CD4-positive, alpha-beta T cell (primary cell): Measurements from ENCODE around the gene HOXA3. TPM values are rescaled to one million over a fixed set of nuclear protein-coding genes. Genes with fewer than 3 reads are reported as not detected.

Source experiments
- ATAC-seq: fragments of 200-7000 bp; cut with Tn5 transposase; one replicate; pipeline ENCODE4 v1.10.0; 2022; ENCODE audit warnings: mild to moderate bottlenecking; ENCODE audit not compliant: poor library complexity
- CTCF ChIA-PET: fragments of 350-600 bp; sonication (Branson Sonifier 250); formaldehyde crosslinking; loops from one replicate; lab custom pipeline; 2021; ENCODE audit warnings: antibody characterized with exemption, inconsistent platforms; lab: Charles Lee
- POLR2A ChIA-PET: fragments of 350-600 bp; sonication (Branson Sonifier 250); formaldehyde crosslinking; loops from one replicate; lab custom pipeline; 2021; ENCODE audit warnings: antibody characterized with exemption, inconsistent platforms; lab: Charles Lee
- DNase-seq, 14 experiments: peaks; one replicate each; pipeline ENCODE4 v3.0.0-alpha.2; 2013 to 2020; ENCODE audit warnings: mixed read lengths in 2 of 14
- H3K27ac ChIP-seq, 2 donors: one replicate each; pipeline versions ENCODE4 v1.5.1 to v1.7.0; 2013; ENCODE audit warnings: low read length in 2 of 2, low read depth in 1 of 2, mild to moderate bottlenecking in 1 of 2
- H3K27me3 ChIP-seq, 2 experiments: 1 replicate in 1 of 2; 2 replicates in 1 of 2; pipeline versions ENCODE4 v1.6.1 to v1.7.0; 2013; ENCODE audit warnings: low read length in 2 of 2, control low read depth in 1 of 2, mild to moderate bottlenecking in 1 of 2, moderate library complexity in 1 of 2; ENCODE audit not compliant: insufficient read depth in 2 of 2, control insufficient read depth in 1 of 2
- H3K36me3 ChIP-seq: one replicate; pipeline ENCODE4 v1.6.1; 2013; ENCODE audit warnings: low read length, control low read depth; ENCODE audit not compliant: insufficient read depth
- H3K4me1 ChIP-seq: one replicate; pipeline ENCODE4 v1.6.1; 2013; ENCODE audit warnings: low read length, control low read depth; ENCODE audit not compliant: insufficient read depth
- H3K4me3 ChIP-seq: one replicate; pipeline ENCODE4 v1.5.1; 2013; ENCODE audit warnings: mild to moderate bottlenecking, low read length, moderate library complexity
- H3K9me3 ChIP-seq, 2 experiments: 1 replicate in 1 of 2; 2 replicates in 1 of 2; pipeline versions ENCODE4 v1.6.1 to v1.7.0; 2013; ENCODE audit warnings: low read length in 2 of 2, mild to moderate bottlenecking in 2 of 2, control low read depth in 1 of 2, moderate library complexity in 1 of 2; ENCODE audit not compliant: control insufficient read depth in 1 of 2, insufficient read depth in 1 of 2
- H3K27ac Mint-ChIP-seq: one replicate; pipeline ENCODE4 v1.8.0; 2020; ENCODE audit warnings: mixed read lengths
- H3K27me3 Mint-ChIP-seq: one replicate; pipeline ENCODE4 v1.8.0; 2021; ENCODE audit warnings: mixed read lengths
- H3K36me3 Mint-ChIP-seq: one replicate; pipeline ENCODE4 v1.8.0; 2021; ENCODE audit warnings: low read depth, mixed read lengths
- H3K4me1 Mint-ChIP-seq: one replicate; pipeline ENCODE4 v1.8.0; 2021; ENCODE audit warnings: low read depth, mixed read lengths
- H3K4me3 Mint-ChIP-seq: one replicate; pipeline ENCODE4 v1.8.0; 2020; ENCODE audit warnings: mild to moderate bottlenecking, mixed read lengths
- H3K9me3 Mint-ChIP-seq: one replicate; pipeline ENCODE4 v1.8.0; 2020; ENCODE audit warnings: mixed read lengths
- intact Hi-C, 2 experiments: fragments of 100-400 bp; cut with DNase I in 1 of 2; cut with micrococcal nuclease in 1 of 2; formaldehyde crosslinking; loops; one replicate each; pipeline versions ENCODE4 v1.15.1 to v1.9.0; 2023 to 2025; cut with DNase I, micrococcal nuclease
- total RNA-seq, 174 experiments: library from RNA in 2 of 174; stranded (reverse) in 2 of 174; gene quantifications; one replicate each; pipeline ENCODE4 v1.2.3 and lab custom pipeline; 2021 to 2026
- TF ChIP-seq, protein P1 (sequence below): fragments of 200-600 bp; IDR thresholded peaks from one replicate; pipeline ENCODE4 v1.8.0; 2022; ENCODE audit warnings: antibody characterized with exemption, mild to moderate bottlenecking

Gene HOXA3
- total RNA-seq, 2 experiments from 2014 or later, result not detected

DNA sequence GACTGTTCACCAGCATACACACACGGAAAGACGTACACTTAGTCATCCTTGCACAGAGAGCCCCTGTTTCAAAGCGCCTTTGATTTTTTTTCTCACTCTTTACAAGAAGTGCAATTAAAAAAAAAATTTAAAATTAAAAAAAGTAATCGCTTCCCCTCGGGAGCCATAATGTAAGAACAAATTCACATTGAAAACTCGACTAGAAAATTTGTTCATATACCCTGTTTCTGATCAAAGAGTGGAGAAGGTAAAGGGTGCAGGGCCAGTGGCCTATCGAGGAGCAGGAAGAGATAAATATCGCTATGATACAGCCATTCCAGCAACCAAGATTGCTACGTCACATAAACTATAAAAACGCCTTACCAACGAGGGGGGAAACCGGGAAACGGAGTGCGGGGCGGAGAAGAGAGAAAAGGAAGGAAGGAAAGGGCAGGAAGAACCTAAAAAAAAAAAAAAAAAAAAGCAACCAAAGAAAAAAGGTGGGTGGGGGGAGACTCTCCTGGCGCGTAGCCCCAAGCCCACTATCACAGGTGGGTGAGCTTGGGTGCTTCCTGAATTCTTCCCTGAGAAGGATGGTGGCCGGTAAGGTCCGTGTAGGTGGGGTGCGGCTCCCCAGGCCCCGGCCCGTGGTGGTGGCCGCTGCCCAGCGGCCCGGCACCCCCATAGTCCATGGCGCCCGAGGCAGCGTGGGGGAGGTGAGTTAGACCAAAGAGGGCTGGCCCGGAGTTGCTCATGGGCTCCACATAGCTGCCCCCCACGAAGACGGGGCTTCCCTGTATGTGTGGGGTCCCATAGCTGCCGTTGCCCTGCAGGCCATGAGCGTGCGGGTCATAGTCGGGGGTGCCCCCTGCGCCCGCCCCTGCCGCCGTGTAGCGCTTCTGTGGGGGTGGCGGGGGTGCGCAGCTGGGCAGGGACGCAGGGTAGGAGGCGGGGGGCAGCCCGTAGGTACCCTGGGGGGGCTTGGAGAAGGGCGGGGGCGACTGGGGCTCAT lies 44.7 kb downstream of the HOXA3 start:
- H3K36me3 Mint-ChIP-seq, result no peaks in the 10 kb centered on the region
- peaks cover 4% of the 10 kb centered on the region for H3K4me1 ChIP-seq
- H3K27ac Mint-ChIP-seq, result no peak overlapping the region
- intact Hi-C loops, result no loop called here
- TF ChIP-seq, protein P1, sequence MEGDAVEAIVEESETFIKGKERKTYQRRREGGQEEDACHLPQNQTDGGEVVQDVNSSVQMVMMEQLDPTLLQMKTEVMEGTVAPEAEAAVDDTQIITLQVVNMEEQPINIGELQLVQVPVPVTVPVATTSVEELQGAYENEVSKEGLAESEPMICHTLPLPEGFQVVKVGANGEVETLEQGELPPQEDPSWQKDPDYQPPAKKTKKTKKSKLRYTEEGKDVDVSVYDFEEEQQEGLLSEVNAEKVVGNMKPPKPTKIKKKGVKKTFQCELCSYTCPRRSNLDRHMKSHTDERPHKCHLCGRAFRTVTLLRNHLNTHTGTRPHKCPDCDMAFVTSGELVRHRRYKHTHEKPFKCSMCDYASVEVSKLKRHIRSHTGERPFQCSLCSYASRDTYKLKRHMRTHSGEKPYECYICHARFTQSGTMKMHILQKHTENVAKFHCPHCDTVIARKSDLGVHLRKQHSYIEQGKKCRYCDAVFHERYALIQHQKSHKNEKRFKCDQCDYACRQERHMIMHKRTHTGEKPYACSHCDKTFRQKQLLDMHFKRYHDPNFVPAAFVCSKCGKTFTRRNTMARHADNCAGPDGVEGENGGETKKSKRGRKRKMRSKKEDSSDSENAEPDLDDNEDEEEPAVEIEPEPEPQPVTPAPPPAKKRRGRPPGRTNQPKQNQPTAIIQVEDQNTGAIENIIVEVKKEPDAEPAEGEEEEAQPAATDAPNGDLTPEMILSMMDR, result no peak
- no peak overlapping the region for H3K27ac ChIP-seq
- H3K9me3 Mint-ChIP-seq, result no peaks in the 10 kb centered on the region
- H3K4me3 ChIP-seq, result no peak overlapping the region
- ATAC-seq (no peak), DNase-seq (no peak)
- H3K4me3 Mint-ChIP-seq, result no peak overlapping the region
- ChIA-PET CTCF (no interaction called here), POLR2A (no interaction called here)
- H3K27me3 Mint-ChIP-seq, result peaks cover 54% of the 10 kb centered on the region
- H3K9me3 ChIP-seq, result peaks cover 0 to 21% of the 10 kb centered on the region in 2 experiments
- peaks cover 32 to 36% of the 10 kb centered on the region in 2 experiments for H3K27me3 ChIP-seq
- H3K36me3 ChIP-seq, result no peaks in the 10 kb centered on the region
- H3K4me1 Mint-ChIP-seq, result peaks cover 12% of the 10 kb centered on the region

DNA sequence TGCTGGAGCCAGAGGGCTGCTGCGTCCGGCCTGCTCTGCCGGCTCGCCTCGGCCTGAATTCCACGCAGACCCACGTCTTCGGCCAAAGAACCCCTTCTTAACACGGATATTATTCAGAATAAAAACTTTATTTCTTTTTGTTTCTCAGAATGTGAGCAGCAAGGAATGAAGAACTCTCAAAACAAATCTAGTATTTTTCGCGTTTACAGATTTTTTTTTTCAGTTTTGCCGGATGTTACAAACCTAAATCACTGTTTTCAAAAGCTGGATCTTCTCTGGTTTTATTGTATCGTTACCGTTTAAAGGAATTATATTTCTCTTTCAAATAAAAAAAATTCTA lies 45.5 kb downstream of the HOXA3 start:
- ChIA-PET CTCF (no interaction called here), POLR2A (no interaction called here)
- no peaks in the 10 kb centered on the region for H3K9me3 Mint-ChIP-seq
- ATAC-seq, result no peak
- no peaks in the 10 kb centered on the region for H3K36me3 Mint-ChIP-seq
- H3K36me3 ChIP-seq, result no peaks in the 10 kb centered on the region
- peaks cover 38 to 44% of the 10 kb centered on the region in 2 experiments for H3K27me3 ChIP-seq
- H3K4me1 Mint-ChIP-seq, result peaks cover 18% of the 10 kb centered on the region
- intact Hi-C loops, result no loop called here
- H3K9me3 ChIP-seq, result peaks cover 0 to 21% of the 10 kb centered on the region in 2 experiments
- no peak overlapping the region for H3K4me3 ChIP-seq
- H3K27ac ChIP-seq, result no peak overlapping the region
- H3K27ac Mint-ChIP-seq, result no peak overlapping the region
- no peak for DNase-seq
- TF ChIP-seq, protein P1, result no peak
- H3K4me1 ChIP-seq, result peaks cover 11% of the 10 kb centered on the region
- H3K27me3 Mint-ChIP-seq, result peaks cover 58% of the 10 kb centered on the region
- H3K4me3 Mint-ChIP-seq, result no peak overlapping the region

- POLR2A ChIA-PET, result no interaction called here
- no peak for DNase-seq
- H3K4me3 Mint-ChIP-seq, result no peak overlapping the region
- peaks cover 58% of the 10 kb centered on the region for H3K27me3 Mint-ChIP-seq
- H3K4me3 ChIP-seq, result no peak overlapping the region
- H3K36me3 ChIP-seq, result no peaks in the 10 kb centered on the region
- peaks cover 44 to 48% of the 10 kb centered on the region in 2 experiments for H3K27me3 ChIP-seq
- no peaks in the 10 kb centered on the region for H3K9me3 Mint-ChIP-seq
- H3K4me1 Mint-ChIP-seq, result peaks cover 18% of the 10 kb centered on the region
- no peak for ATAC-seq
- CTCF ChIA-PET, result no interaction called here
- no peak overlapping the region for H3K27ac ChIP-seq
- intact Hi-C loops, result no loop called here
- no peaks in the 10 kb centered on the region for H3K36me3 Mint-ChIP-seq
- no peak overlapping the region for H3K27ac Mint-ChIP-seq
- H3K9me3 ChIP-seq, result peaks cover 0 to 23% of the 10 kb centered on the region in 2 experiments
- peaks cover 13% of the 10 kb centered on the region for H3K4me1 ChIP-seq
- TF ChIP-seq, protein P1, result no peak
These were observed 46.0 kb downstream of the HOXA3 start for GRCh38 chr7:27106181-27106900.
